IMR-90 (cell line): ENCODE data around the gene CCSER1.

ENCODE experiments used
- BHLHE40 ChIP-seq: fragments of 150-350 bp; IDR thresholded peaks from 2 replicates; pipeline ENCODE4 v1.6.1; 2016; ENCODE audit warnings: mild to moderate bottlenecking, low read depth, low read length
- CEBPB ChIP-seq: IDR thresholded peaks from 2 replicates; pipeline ENCODE4 v1.6.1; 2012; ENCODE audit warnings: low read depth, low read length, improper control_type of control experiment
- CHD1 ChIP-seq: IDR thresholded peaks from 2 replicates; pipeline ENCODE4 v1.6.1; 2012; ENCODE audit warnings: low read depth, low read length, improper control_type of control experiment
- CTCF ChIP-seq: conservative IDR thresholded peaks from 2 replicates; pipeline ENCODE4 v1.5.1; 2012; ENCODE audit warnings: mild to moderate bottlenecking, low read depth, low read length, improper control_type of control experiment
- ELK1 ChIP-seq: fragments of 150-350 bp; IDR thresholded peaks from 2 replicates; pipeline ENCODE4 v1.6.1; 2016; ENCODE audit warnings: low read depth, mild to moderate bottlenecking, low read length, moderate library complexity, borderline replicate concordance
- MAFK ChIP-seq: IDR thresholded peaks from 2 replicates; pipeline ENCODE4 v1.6.1; 2012; ENCODE audit warnings: low read depth, low read length, improper control_type of control experiment
- MAZ ChIP-seq: IDR thresholded peaks from 2 replicates; pipeline ENCODE4 v1.6.1; 2012; ENCODE audit warnings: low read depth, mild to moderate bottlenecking, low read length, improper control_type of control experiment, moderate library complexity, borderline replicate concordance
- MXI1 ChIP-seq: IDR thresholded peaks from 2 replicates; pipeline ENCODE4 v1.6.1; 2012; ENCODE audit warnings: low read depth, mild to moderate bottlenecking, low read length, moderate library complexity, borderline replicate concordance
- NFE2L2 ChIP-seq: fragments of 150-350 bp; IDR thresholded peaks from 2 replicates; pipeline ENCODE4 v1.6.1; 2016; ENCODE audit warnings: low read depth, mild to moderate bottlenecking, low read length
- POLR2A ChIP-seq: IDR thresholded peaks from 2 replicates; pipeline ENCODE4 v1.6.1; 2012; ENCODE audit warnings: mild to moderate bottlenecking, low read depth, low read length
- RAD21 ChIP-seq: IDR thresholded peaks from 2 replicates; pipeline ENCODE4 v1.6.1; 2012; ENCODE audit warnings: low read length, improper control_type of control experiment
- SMC3 ChIP-seq: fragments of 150-350 bp; IDR thresholded peaks from 2 replicates; pipeline ENCODE4 v1.6.1; 2016; ENCODE audit warnings: low read depth, mild to moderate bottlenecking, antibody characterized with exemption, low read length, moderate library complexity
- USF2 ChIP-seq: fragments of 150-350 bp; IDR thresholded peaks from 2 replicates; pipeline ENCODE4 v1.6.1; 2017; ENCODE audit warnings: mild to moderate bottlenecking, antibody characterized with exemption, low read length, low read depth

GRCh38 chr4:90990284-90990683 lies 863.1 kb downstream of the CCSER1 start:
- TF ChIP-seq USF2 (no peak), POLR2A (no peak), CTCF (no peak), RAD21 (no peak), MAFK (no peak), BHLHE40 (no peak), MAZ (no peak), SMC3 (no peak), NFE2L2 (no peak), CEBPB (no peak), MXI1 (no peak), ELK1 (no peak), CHD1 (no peak)
